GM12878 (cell line): Measurements from ENCODE around the gene FCN2. TPM values are rescaled to one million over a fixed set of nuclear protein-coding genes. Genes with fewer than 3 reads are reported as not detected.

Experiments
- ATAC-seq: fragments of 200-7000 bp; cut with Tn5 transposase; 3 replicates; pipeline ENCODE4 v1.9.1; 2020; ENCODE audit warnings: mild to moderate bottlenecking, moderate library complexity
- BruUV-seq: library from RNA; stranded (reverse); fragments of 400-500 nt; replicated peaks from 2 replicates; lab custom pipeline; 2021; lab: Mats Ljungman, UMichigan
- CTCF ChIA-PET: fragments of 300-600 bp; sonication (Branson Sonifier 250); formaldehyde crosslinking; extraction: SDS; loops from one replicate; lab custom pipeline; 2021; ENCODE audit warnings: inconsistent platforms; lab: Yijun Ruan, JAX
- POLR2A ChIA-PET: fragments of 350-600 bp; formaldehyde crosslinking; extraction: SDS; loops from one replicate; lab custom pipeline; 2021; ENCODE audit warnings: inconsistent platforms; lab: Charles Lee
- RAD21 ChIA-PET: fragments of 300-600 bp; sonication (Branson Sonifier 250); formaldehyde crosslinking; loops from one replicate; lab custom pipeline; 2023; ENCODE audit warnings: antibody characterized with exemption; ENCODE audit not compliant: unreplicated experiment; lab: Charles Lee
- SMC1A ChIA-PET: fragments of 300-600 bp; sonication (Branson Sonifier 250); formaldehyde crosslinking; loops from one replicate; lab custom pipeline; 2023; ENCODE audit not compliant: unreplicated experiment, uncharacterized antibody; lab: Charles Lee
- DNase-seq: peaks from one replicate; pipeline ENCODE4 v3.0.0-alpha.2; 2011; ENCODE audit warnings: low read depth, low spot score
- FAIRE-seq: peaks from 3 replicates; lab custom pipeline; 2011; peaks lifted over from hg19 to GRCh38; lab: Jason Lieb, UNC
- H2AFZ ChIP-seq: 2 replicates; pipeline ENCODE4 v1.6.0; 2011; ENCODE audit warnings: low read depth, low read length, control low read depth; ENCODE audit not compliant: control insufficient read depth
- H3K27ac ChIP-seq: 2 replicates; pipeline ENCODE4 v1.5.1; 2011; ENCODE audit warnings: control low read depth; ENCODE audit not compliant: control insufficient read depth, insufficient read depth
- H3K27me3 ChIP-seq, 2 experiments: replicated peaks in 1 of 2; 2 replicates each; pipeline versions ENCODE4 v1.6.0 to v1.6.1; 2011; ENCODE audit warnings: low read length in 1 of 2; ENCODE audit not compliant: control insufficient read depth in 2 of 2, insufficient read depth in 2 of 2
- H3K36me3 ChIP-seq, 2 experiments: 2 replicates each; pipeline ENCODE4 v1.5.1; 2011; ENCODE audit warnings: low read length in 1 of 2; ENCODE audit not compliant: control insufficient read depth in 2 of 2, insufficient read depth in 2 of 2
- H3K4me1 ChIP-seq: 2 replicates; pipeline ENCODE4 v1.6.1; 2011; ENCODE audit warnings: mild to moderate bottlenecking, low read length, moderate library complexity, mixed read lengths; ENCODE audit not compliant: control insufficient read depth, insufficient read depth
- H3K4me2 ChIP-seq: 2 replicates; pipeline ENCODE4 v1.6.0; 2011; ENCODE audit warnings: control low read depth; ENCODE audit not compliant: control insufficient read depth, insufficient read depth
- H3K4me3 ChIP-seq: fragments of 200-600 bp; sonication (generic); 2 replicates; pipeline ENCODE4 v1.5.1; 2016
- H3K79me2 ChIP-seq: 2 replicates; pipeline ENCODE4 v1.6.0; 2011; ENCODE audit warnings: low read length; ENCODE audit not compliant: control insufficient read depth, insufficient read depth
- H3K9ac ChIP-seq: 2 replicates; pipeline ENCODE4 v1.8.0; 2011; ENCODE audit warnings: low read length, control low read depth, mixed read lengths; ENCODE audit not compliant: control insufficient read depth, insufficient read depth
- H3K9me3 ChIP-seq: replicated peaks from 3 replicates; pipeline ENCODE4 v1.5.1; 2011; ENCODE audit warnings: mild to moderate bottlenecking, low read length; ENCODE audit not compliant: control insufficient read depth, insufficient read depth
- H4K20me1 ChIP-seq: 2 replicates; pipeline ENCODE4 v1.6.0; 2011; ENCODE audit not compliant: control insufficient read depth, insufficient read depth
- BCL3 ChIP-seq: IDR thresholded peaks from 2 replicates; pipeline ENCODE4 v1.6.1; 2011; ENCODE audit warnings: borderline replicate concordance, low read depth, mild to moderate bottlenecking, moderate library complexity, low read length; ENCODE audit not compliant: insufficient read depth, poor library complexity, severe bottlenecking
- CEBPB ChIP-seq, 2 experiments: fragments of 150-350 bp in 1 of 2; IDR thresholded peaks; 2 replicates each; pipeline ENCODE4 v1.6.1; 2012 to 2014; ENCODE audit warnings: low read depth in 2 of 2, low read length in 2 of 2, borderline replicate concordance in 1 of 2, inconsistent platforms in 1 of 2
- CEBPZ ChIP-seq: fragments of 150-350 bp; IDR thresholded peaks from 2 replicates; pipeline ENCODE4 v1.6.1; 2016; ENCODE audit warnings: low read depth, low read length
- FOS ChIP-seq: IDR thresholded peaks from 3 replicates; pipeline ENCODE4 v1.6.1; 2011; ENCODE audit warnings: borderline replicate concordance; ENCODE audit not compliant: insufficient read length; ENCODE audit errors: extremely low read depth
- IRF5 ChIP-seq: fragments of 450-650 bp; IDR thresholded peaks from 2 replicates; pipeline ENCODE4 v1.6.1; 2017; ENCODE audit warnings: borderline replicate concordance
- PBX3 ChIP-seq: IDR thresholded peaks from 2 replicates; pipeline ENCODE4 v1.6.1; 2011; ENCODE audit warnings: mild to moderate bottlenecking, low read depth, low read length, moderate library complexity; ENCODE audit not compliant: insufficient replicate concordance
- SPI1 ChIP-seq: IDR thresholded peaks from 2 replicates; pipeline ENCODE4 v1.6.1; 2011; ENCODE audit warnings: low read depth, mild to moderate bottlenecking, low read length, moderate library complexity, borderline replicate concordance; ENCODE audit not compliant: insufficient read depth
- ZNF24 ChIP-seq: fragments of 450-650 bp; IDR thresholded peaks from 2 replicates; pipeline ENCODE4 v1.6.1; 2017; ENCODE audit warnings: antibody characterized with exemption, mild to moderate bottlenecking
- WGBS: methylation state at CpG from one replicate; pipeline ENCODE4 v1.1.6; 2016; ENCODE audit warnings: low lambda C conversion rate; ENCODE audit not compliant: insufficient replicate concordance, insufficient coverage; ENCODE audit errors: missing lambda C conversion rate; 5-methylcytosine and 5-hydroxymethylcytosine counted together
- in situ Hi-C: fragments of 300-500 bp; cut with MboI; formaldehyde crosslinking; loops from 9 replicates; pipeline ENCODE4 v1.14.3; 2018; ENCODE audit warnings: mixed read lengths
- intact Hi-C: fragments of 100-400 bp; cut with micrococcal nuclease; formaldehyde crosslinking; loops from one replicate; pipeline ENCODE4 v1.14.2; 2022; ENCODE audit not compliant: unreplicated experiment
- polyA plus RNA-seq, 11 experiments: library from polyadenylated mRNA; depleted of rRNA in 4 of 11; unstranded in 6 of 11; stranded (reverse) in 5 of 11; fragments of >200 nt; fragmentation: Nextera tagmentation in 4 of 11; fragmentation: Illumina TruSeq in 1 of 11; extraction: Ambion mirVana in 4 of 11; extraction: Trizol in 1 of 11; gene quantifications; 1 replicate in 1 of 11; 2 replicates in 10 of 11; pipeline versions ENCODE4 v1.2.1 to v1.2.3, GENCODE V29; 2011 to 2016; ENCODE audit warnings: inconsistent platforms in 2 of 11, missing spikeins in 2 of 11, low read depth in 1 of 11
- total RNA-seq, 4 experiments: library from RNA; depleted of rRNA in 3 of 4; stranded (reverse); fragments of >200 nt in 3 of 4; fragmentation: Illumina TruSeq in 1 of 4; extraction: Trizol in 1 of 4; gene quantifications; 2 replicates each; pipeline versions ENCODE4 v1.2.1 to v1.2.3, GENCODE V29; 2013 to 2021

The FCN2 gene
- total and polyA plus RNA-seq, 10 of the 15 experiments (the other 5 are each of a cell fraction or from before 2014, with no cell fraction given): not detected

GRCh38 chr9:134861595-134862334 lies 18.8 kb upstream of the FCN2 start:
- intact Hi-C loops: no loop called here
- H4K20me1 ChIP-seq: no peaks in the 10 kb centered on the region
- H3K27me3 ChIP-seq: no peaks in the 10 kb centered on the region
- ChIA-PET CTCF (interaction anchor here (1.4 kb wide), 1 partner anchor 83 kb away, joined by 3 read pairs; no protein-coding TSS in a partner anchor), SMC1A (interaction anchor here (0.7 kb wide), 1 partner anchor 109 kb away, joined by 3 read pairs; no protein-coding TSS in a partner anchor), POLR2A (interaction anchor here (0.7 kb wide), 1 partner anchor 70 kb away, joined by 3 read pairs; no protein-coding TSS in a partner anchor), RAD21 (no interaction called here)
- no peak for ATAC-seq
- H3K4me1 ChIP-seq: peaks cover 19% of the 10 kb centered on the region
- H3K9ac ChIP-seq: no peak overlapping the region
- DNase-seq: no peak
- H3K36me3 ChIP-seq: no peaks in the 10 kb centered on the region
- no peak overlapping the region for H3K4me3 ChIP-seq
- no peak overlapping the region for H2AFZ ChIP-seq
- BruUV-seq: no TSS peak
- WGBS: 59% methylated on average over 17 of the region's 17 CpGs
- TF ChIP-seq CEBPZ (no peak), ZNF24 (no peak), SPI1 (no peak), BCL3 (peak; percentile 70), CEBPB (IDR thresholded peaks at IDR 0.05; ENCODE audit: borderline replicate concordance in 1 of 2, low read depth in 2 of 2, low read length in 2 of 2) (no peak), PBX3 (peak; percentile 6), FOS (no peak), IRF5 (no peak)
- H3K4me2 ChIP-seq: no peak overlapping the region
- no peak for FAIRE-seq
- no peaks in the 10 kb centered on the region for H3K79me2 ChIP-seq
- no peak overlapping the region for H3K27ac ChIP-seq
- H3K9me3 ChIP-seq: no peaks in the 10 kb centered on the region; the same call in 1 of the 3 replicates
- in situ Hi-C loops: no loop called here
